Breast epithelium (tissue), 4 donors: ENCODE results near the gene SLC9B2. TPM values are rescaled to one million over a fixed set of nuclear protein-coding genes. Genes with fewer than 3 reads are reported as not detected.

Experiments
- DNase-seq, 2 donors: peaks; one replicate each; pipeline ENCODE4 v3.0.0-alpha.2; 2019; ENCODE audit warnings: low spot score in 2 of 2
- H3K27ac ChIP-seq, 2 donors: fragments of 200-600 bp; sonication (generic) in 1 of 2; one replicate each; pipeline ENCODE4 v1.5.1; 2016 to 2019; ENCODE audit warnings: mild to moderate bottlenecking in 1 of 2
- H3K27me3 ChIP-seq, 2 donors: fragments of 200-600 bp; sonication (generic) in 1 of 2; one replicate each; pipeline versions ENCODE4 v1.5.1 to v1.6.0; 2017 to 2019; ENCODE audit warnings: control low read depth in 1 of 2, mild to moderate bottlenecking in 1 of 2
- H3K36me3 ChIP-seq: fragments of 200-600 bp; one replicate; pipeline ENCODE4 v1.5.1; 2019
- H3K4me1 ChIP-seq, 2 donors: fragments of 200-600 bp; sonication (generic); one replicate each; pipeline ENCODE4 v1.5.1; 2016 to 2019; ENCODE audit warnings: control low read depth in 1 of 2
- H3K4me3 ChIP-seq, 3 donors: fragments of 200-600 bp; sonication (generic); 1 replicate in 2 of 3; 2 replicates in 1 of 3; pipeline ENCODE4 v1.5.1; 2016 to 2019; ENCODE audit warnings: mild to moderate bottlenecking in 3 of 3, moderate library complexity in 2 of 3
- H3K9me3 ChIP-seq, 2 donors: fragments of 200-600 bp; sonication (generic) in 1 of 2; one replicate each; pipeline ENCODE4 v1.5.1; 2016 to 2019; ENCODE audit warnings: control low read depth in 1 of 2
- POLR2A ChIP-seq: fragments of 450-650 bp; IDR thresholded peaks from one replicate; pipeline ENCODE4 v1.6.1; 2016; ENCODE audit warnings: antibody characterized with exemption, mild to moderate bottlenecking, moderate library complexity
- POLR2AphosphoS5 ChIP-seq, 3 donors: sonication (generic); formaldehyde crosslinking; IDR thresholded peaks; one replicate each; pipeline ENCODE4 v1.6.1; 2017; ENCODE audit warnings: antibody characterized with exemption in 3 of 3
- intact Hi-C: fragments of 100-400 bp; cut with DNase I; formaldehyde crosslinking; loops from one replicate; pipeline ENCODE4 v1.15.1; 2023; ENCODE audit warnings: low total_unique reads
- total RNA-seq, 3 donors: library from RNA; depleted of rRNA; stranded (reverse); fragments of >200 nt; gene quantifications; one replicate each; pipeline ENCODE4 v1.1.0, GENCODE V29; 2016
- TF ChIP-seq, protein P1 (sequence below), 3 donors: fragments of 450-650 bp; IDR thresholded peaks; one replicate each; pipeline ENCODE4 v1.5.1; 2016 to 2017; ENCODE audit warnings: antibody characterized with exemption in 3 of 3, mild to moderate bottlenecking in 3 of 3, moderate library complexity in 3 of 3

The SLC9B2 gene
- total RNA-seq, 3 donors from 2014 or later = 14.9 to 17.0 (median 15.1) TPM

DNA sequence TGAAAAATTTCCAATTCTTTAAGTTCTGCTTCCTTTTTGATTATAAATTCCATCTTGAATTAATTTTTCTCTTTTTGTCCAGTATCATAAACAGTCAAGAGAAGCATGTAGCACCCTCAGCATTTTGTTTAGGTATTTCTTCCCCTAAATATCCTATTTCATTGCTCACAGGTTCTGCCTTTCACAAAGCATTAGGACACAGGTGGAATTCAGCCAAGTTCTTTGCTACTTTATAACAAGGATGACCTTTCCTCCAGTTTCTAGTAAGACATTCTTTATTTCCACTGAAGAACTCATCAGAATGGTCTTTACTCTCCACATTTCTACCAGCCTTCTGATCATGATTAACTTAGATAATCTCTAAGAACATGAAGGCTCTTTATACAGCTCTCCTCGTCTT, 64.5 kb downstream of the SLC9B2 start:
- TF ChIP-seq POLR2A (no peak), POLR2AphosphoS5 (IDR thresholded peaks at IDR 0.05) (no peak)
- TF ChIP-seq, protein P1, sequence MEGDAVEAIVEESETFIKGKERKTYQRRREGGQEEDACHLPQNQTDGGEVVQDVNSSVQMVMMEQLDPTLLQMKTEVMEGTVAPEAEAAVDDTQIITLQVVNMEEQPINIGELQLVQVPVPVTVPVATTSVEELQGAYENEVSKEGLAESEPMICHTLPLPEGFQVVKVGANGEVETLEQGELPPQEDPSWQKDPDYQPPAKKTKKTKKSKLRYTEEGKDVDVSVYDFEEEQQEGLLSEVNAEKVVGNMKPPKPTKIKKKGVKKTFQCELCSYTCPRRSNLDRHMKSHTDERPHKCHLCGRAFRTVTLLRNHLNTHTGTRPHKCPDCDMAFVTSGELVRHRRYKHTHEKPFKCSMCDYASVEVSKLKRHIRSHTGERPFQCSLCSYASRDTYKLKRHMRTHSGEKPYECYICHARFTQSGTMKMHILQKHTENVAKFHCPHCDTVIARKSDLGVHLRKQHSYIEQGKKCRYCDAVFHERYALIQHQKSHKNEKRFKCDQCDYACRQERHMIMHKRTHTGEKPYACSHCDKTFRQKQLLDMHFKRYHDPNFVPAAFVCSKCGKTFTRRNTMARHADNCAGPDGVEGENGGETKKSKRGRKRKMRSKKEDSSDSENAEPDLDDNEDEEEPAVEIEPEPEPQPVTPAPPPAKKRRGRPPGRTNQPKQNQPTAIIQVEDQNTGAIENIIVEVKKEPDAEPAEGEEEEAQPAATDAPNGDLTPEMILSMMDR (IDR thresholded peaks at IDR 0.05) = no peak
- Histone ChIP-seq H3K36me3 (no peaks in the 10 kb centered on the region), H3K4me1 (peaks cover 0 to 4% of the 10 kb centered on the region in 2 donors), H3K9me3 (no peaks in the 10 kb centered on the region), H3K27me3 (no peaks in the 10 kb centered on the region), H3K27ac (peak overlapping the region; percentile 66 to 88), H3K4me3 (no peak overlapping the region)
- intact Hi-C loops = loop anchor here (5.0 kb wide), 1 partner anchor 255 kb away; no protein-coding TSS in a partner anchor
- no peak for DNase-seq

DNA sequence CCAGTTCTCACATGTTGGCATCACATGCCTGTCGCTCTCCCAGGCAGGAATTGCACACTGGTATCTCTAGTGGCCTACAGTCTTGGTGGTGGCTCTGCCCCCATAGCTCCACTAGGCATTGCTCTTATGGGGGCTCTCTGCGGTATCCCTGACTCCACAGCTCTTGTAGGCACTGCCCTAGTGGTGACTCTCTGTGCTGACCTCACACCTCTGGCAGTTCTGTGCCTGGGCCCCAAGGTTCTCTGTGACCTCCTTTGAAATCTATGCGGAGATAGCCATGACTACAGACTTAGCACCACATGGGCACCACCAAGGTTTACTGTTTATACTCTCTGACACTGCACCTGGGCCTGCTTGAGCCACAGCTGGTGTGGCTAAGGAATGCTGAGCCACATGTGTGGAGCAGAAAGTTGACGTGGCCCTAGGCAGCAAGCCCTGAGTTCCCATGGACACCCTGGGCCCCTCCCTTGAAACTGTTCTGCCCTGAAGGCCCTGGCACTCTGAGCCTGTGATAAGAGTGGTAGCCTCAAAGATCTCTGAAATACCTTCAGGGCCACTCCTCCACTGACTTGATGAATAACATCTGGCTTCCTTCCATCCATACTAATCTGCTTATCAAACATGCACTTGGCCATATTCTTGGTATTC, 65.1 kb downstream of the SLC9B2 start:
- TF ChIP-seq POLR2AphosphoS5 (IDR thresholded peaks at IDR 0.05) = no peak
- no peak for TF ChIP-seq POLR2A
- TF ChIP-seq, protein P1 (IDR thresholded peaks at IDR 0.05) = no peak
- Histone ChIP-seq H3K9me3 (no peaks in the 10 kb centered on the region), H3K27me3 (no peaks in the 10 kb centered on the region), H3K36me3 (no peaks in the 10 kb centered on the region), H3K4me1 (peaks cover 0 to 4% of the 10 kb centered on the region in 2 donors), H3K27ac (peak overlapping the region; percentile 66 to 88), H3K4me3 (no peak overlapping the region)
- DNase-seq = no peak
- intact Hi-C loops = loop anchor here (5.0 kb wide), 1 partner anchor 254 kb away; no protein-coding TSS in a partner anchor

DNA sequence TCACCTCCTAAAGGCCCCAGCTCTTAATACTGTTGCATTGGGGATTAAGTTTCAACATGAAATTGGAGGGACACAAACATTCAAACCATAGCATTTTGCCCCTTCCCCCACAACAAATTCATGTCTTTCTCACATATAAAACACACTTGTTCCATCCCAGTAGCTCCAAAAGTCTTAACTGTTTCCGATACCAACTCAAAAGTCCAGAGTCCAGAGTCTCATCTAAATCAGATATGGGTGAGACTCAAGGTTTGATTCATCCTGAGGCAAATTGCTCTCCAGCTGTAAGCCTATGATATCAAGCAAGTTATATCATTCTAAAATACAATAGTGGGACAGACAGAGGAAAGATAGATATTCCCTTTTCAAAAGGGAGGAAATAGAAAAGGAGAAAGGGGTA, 65.8 kb downstream of the SLC9B2 start:
- TF ChIP-seq POLR2AphosphoS5 (IDR thresholded peaks at IDR 0.05) (no peak), POLR2A (no peak)
- TF ChIP-seq, protein P1 (IDR thresholded peaks at IDR 0.05) = no peak
- no peaks in the 10 kb centered on the region for H3K36me3 ChIP-seq
- no peaks in the 10 kb centered on the region for H3K27me3 ChIP-seq
- no peak for DNase-seq
- H3K4me3 ChIP-seq = no peak overlapping the region
- H3K4me1 ChIP-seq = peaks cover 0 to 4% of the 10 kb centered on the region in 2 donors
- H3K27ac ChIP-seq = peak overlapping the region in 1 of 2 donors; percentile 66
- no peaks in the 10 kb centered on the region for H3K9me3 ChIP-seq
- intact Hi-C loops = loop anchor here (5.0 kb wide), 1 partner anchor 254 kb away; no protein-coding TSS in a partner anchor

DNA sequence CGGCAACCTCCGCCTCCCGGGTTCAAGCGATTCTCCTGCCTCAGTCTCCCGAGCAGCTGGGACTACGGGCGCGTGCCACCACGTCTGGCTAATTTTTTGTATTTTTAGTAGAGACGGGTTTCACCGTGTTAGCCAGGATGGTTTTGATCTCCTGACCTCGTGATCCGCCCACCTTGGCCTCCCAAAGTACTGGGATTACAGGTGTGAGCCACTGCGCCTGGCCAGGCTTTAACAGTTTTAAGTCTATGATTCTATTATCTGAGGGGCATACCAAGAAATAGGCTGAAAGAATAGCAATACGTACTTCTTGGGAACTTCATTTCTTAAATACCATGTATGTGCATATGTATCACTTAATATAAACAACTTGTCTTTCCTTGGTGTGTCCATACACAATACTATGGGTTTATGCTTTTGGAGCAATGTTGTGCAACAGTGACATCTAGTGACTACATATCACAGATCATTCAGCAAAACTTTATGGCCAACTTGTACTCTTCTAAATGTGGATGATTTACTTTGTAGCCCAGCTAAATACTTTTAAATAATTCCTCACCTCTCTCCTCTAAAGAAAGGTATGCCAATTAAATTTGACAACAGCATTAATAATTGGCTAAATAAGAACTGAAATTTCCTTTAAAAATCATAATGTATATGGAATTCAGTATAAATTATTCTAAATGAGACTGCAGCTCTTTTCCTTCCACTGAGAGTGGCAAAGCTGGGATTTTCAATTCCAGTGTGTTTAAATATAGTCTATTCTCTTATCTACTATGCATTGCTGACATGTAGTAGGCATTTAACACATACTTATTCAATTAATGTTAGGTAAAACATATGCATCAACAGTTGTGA, 67.5 kb downstream of the SLC9B2 start:
- intact Hi-C loops = loop anchor here (5.0 kb wide), 1 partner anchor 562 kb away; no protein-coding TSS in a partner anchor
- Histone ChIP-seq H3K27me3 (no peaks in the 10 kb centered on the region), H3K36me3 (no peaks in the 10 kb centered on the region), H3K4me3 (no peak overlapping the region), H3K4me1 (peaks cover 0 to 4% of the 10 kb centered on the region in 2 donors), H3K27ac (no peak overlapping the region), H3K9me3 (no peaks in the 10 kb centered on the region)
- TF ChIP-seq POLR2A = no peak
- no peak for TF ChIP-seq POLR2AphosphoS5 (IDR thresholded peaks at IDR 0.05)
- TF ChIP-seq, protein P1 (IDR thresholded peaks at IDR 0.05) = peak; percentile 61 to 73 (median 67)
- DNase-seq = no peak

DNA sequence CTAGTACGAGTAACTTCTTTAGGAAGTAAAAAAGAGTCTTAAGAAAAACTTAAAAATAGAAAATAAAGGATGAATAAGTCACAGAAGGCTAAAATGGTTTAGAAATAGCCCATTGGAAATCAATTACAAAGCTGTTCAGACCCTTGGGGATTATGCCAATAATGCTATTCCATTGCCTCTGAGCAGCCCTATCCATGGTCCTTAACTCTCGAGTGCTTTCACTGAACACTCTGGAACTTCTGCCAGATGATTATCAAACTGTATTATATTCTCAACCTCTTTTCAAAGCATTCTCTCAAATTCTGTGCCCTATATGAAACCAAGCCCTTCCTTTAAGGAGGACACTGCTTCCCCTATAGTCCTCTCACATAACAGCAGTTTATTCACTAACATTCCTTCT, 74.0 kb downstream of the SLC9B2 start:
- intact Hi-C loops = no loop called here
- no peak overlapping the region for H3K27ac ChIP-seq
- no peaks in the 10 kb centered on the region for H3K27me3 ChIP-seq
- H3K4me1 ChIP-seq = no peaks in the 10 kb centered on the region
- H3K9me3 ChIP-seq = no peaks in the 10 kb centered on the region
- no peak overlapping the region for H3K4me3 ChIP-seq
- TF ChIP-seq POLR2AphosphoS5 (IDR thresholded peaks at IDR 0.05) = no peak
- no peak for TF ChIP-seq POLR2A
- TF ChIP-seq, protein P1 (IDR thresholded peaks at IDR 0.05) = no peak
- no peaks in the 10 kb centered on the region for H3K36me3 ChIP-seq
- no peak for DNase-seq
